SK-N-SH (cell line): ENCODE data around the gene KRT27. TPM values are rescaled to one million over a fixed set of nuclear protein-coding genes. Genes with fewer than 3 reads are reported as not detected.

Experiments
- CTCF ChIA-PET: fragments of 300-600, 350-600 bp; formaldehyde crosslinking; extraction: SDS; loops from one replicate; lab custom pipeline; 2021; lab: Yijun Ruan, JAX
- POLR2A ChIA-PET: fragments of 350-600 bp; sonication (Branson Sonifier 250); formaldehyde crosslinking; extraction: SDS; loops from one replicate; lab custom pipeline; 2020; ENCODE audit warnings: antibody characterized with exemption, inconsistent platforms; lab: Yijun Ruan, JAX
- DNase-seq: peaks from one replicate; pipeline ENCODE4 v3.0.0; 2012
- H2AFZ ChIP-seq: fragments of 200-600 bp; sonication (generic); 2 replicates; pipeline ENCODE4 v1.8.1; 2016; ENCODE audit warnings: antibody characterized with exemption, mild to moderate bottlenecking, low read depth
- H3F3A ChIP-seq: fragments of 200-600 bp; sonication (generic); replicated peaks from 2 replicates; pipeline ENCODE3; 2016; ENCODE audit warnings: antibody characterized with exemption, mild to moderate bottlenecking; ENCODE audit not compliant: insufficient read depth
- H3K27ac ChIP-seq, 2 experiments: fragments of 200-500 bp in 1 of 2; fragments of 200-600 bp in 1 of 2; sonication (Bioruptor generic) in 1 of 2; sonication (generic), shearing (Covaris generic) in 1 of 2; 2 replicates each; pipeline versions ENCODE4 v1.5.1 to v1.6.1; 2014 to 2016; ENCODE audit warnings: low read depth in 2 of 2, inconsistent platforms in 1 of 2, low read length in 1 of 2, mild to moderate bottlenecking in 1 of 2, mixed read lengths in 1 of 2
- H3K27me3 ChIP-seq: fragments of 200-600 bp; sonication (generic), shearing (Covaris generic); 2 replicates; pipeline ENCODE4 v1.6.1; 2016; ENCODE audit warnings: mixed run types; ENCODE audit not compliant: insufficient read depth
- H3K36me3 ChIP-seq, 2 experiments: fragments of 200-500 bp in 1 of 2; fragments of 200-600 bp in 1 of 2; sonication (Bioruptor generic) in 1 of 2; sonication (generic) in 1 of 2; replicated peaks in 1 of 2; 2 replicates each; pipeline versions ENCODE3 to v1.5.1; 2014 to 2016; ENCODE audit warnings: low read length in 1 of 2, mild to moderate bottlenecking in 1 of 2; ENCODE audit not compliant: insufficient read depth in 2 of 2, control insufficient read depth in 1 of 2
- H3K4me1 ChIP-seq, 2 experiments: fragments of 200-500 bp in 1 of 2; fragments of 200-600 bp in 1 of 2; sonication (Bioruptor generic) in 1 of 2; sonication (generic), shearing (Covaris generic) in 1 of 2; 2 replicates each; pipeline versions ENCODE4 v1.5.1 to v1.6.1; 2014 to 2016; ENCODE audit warnings: low read depth in 1 of 2, low read length in 1 of 2, mixed run types in 1 of 2; ENCODE audit not compliant: insufficient read depth in 2 of 2, control insufficient read depth in 1 of 2
- H3K4me2 ChIP-seq: fragments of 200-600 bp; sonication (generic), shearing (Covaris generic); 2 replicates; pipeline ENCODE4 v1.6.1; 2017; ENCODE audit warnings: mixed run types
- H3K4me3 ChIP-seq, 2 experiments: fragments of 200-500 bp in 1 of 2; fragments of 200-600 bp in 1 of 2; sonication (Bioruptor generic) in 1 of 2; sonication (generic), shearing (Covaris generic) in 1 of 2; 2 replicates each; pipeline versions ENCODE4 v1.5.1 to v1.8.1; 2014 to 2016; ENCODE audit warnings: low read depth in 2 of 2, inconsistent platforms in 1 of 2, low read length in 1 of 2, mild to moderate bottlenecking in 1 of 2, mixed read lengths in 1 of 2, moderate library complexity in 1 of 2
- H3K79me2 ChIP-seq: fragments of 200-600 bp; sonication (generic); 2 replicates; pipeline ENCODE4 v1.8.1; 2017; ENCODE audit warnings: mild to moderate bottlenecking; ENCODE audit not compliant: insufficient read depth
- H3K9ac ChIP-seq: fragments of 200-600 bp; sonication (generic); 2 replicates; pipeline ENCODE4 v1.6.1; 2017; ENCODE audit warnings: mixed run types
- H3K9me2 ChIP-seq: fragments of 200-600 bp; sonication (generic); 2 replicates; pipeline ENCODE4 v1.6.1; 2017; ENCODE audit warnings: mixed run types
- H3K9me3 ChIP-seq: fragments of 200-600 bp; sonication (generic); 2 replicates; pipeline ENCODE4 v1.6.1; 2017; ENCODE audit warnings: mixed run types, mild to moderate bottlenecking, moderate library complexity
- H4K20me1 ChIP-seq: fragments of 200-600 bp; sonication (generic); 2 replicates; pipeline ENCODE4 v1.6.1; 2017; ENCODE audit warnings: mild to moderate bottlenecking, mixed run types; ENCODE audit not compliant: insufficient read depth
- CHD2 ChIP-seq: fragments of 150-350 bp; IDR thresholded peaks from 2 replicates; pipeline ENCODE4 v1.6.1; 2018; ENCODE audit warnings: low read length; ENCODE audit not compliant: partially characterized antibody
- EP300 ChIP-seq, 2 experiments: IDR thresholded peaks; 2 replicates each; pipeline versions ENCODE4 v1.4.0 to v1.6.1; 2012; ENCODE audit warnings: borderline replicate concordance in 1 of 2, low read depth in 1 of 2, low read length in 1 of 2
- FOXJ3 ChIP-seq: sonication (generic); formaldehyde crosslinking; IDR thresholded peaks from 2 replicates; pipeline ENCODE4 v1.5.1; 2020; ENCODE audit warnings: mild to moderate bottlenecking, missing genetic modification reagents
- MXI1 ChIP-seq: IDR thresholded peaks from 2 replicates; pipeline ENCODE4 v1.6.1; 2012; ENCODE audit warnings: mild to moderate bottlenecking, low read depth, low read length, improper control_type of control experiment
- NRF1 ChIP-seq: IDR thresholded peaks from 2 replicates; pipeline ENCODE4 v1.6.1; 2012; ENCODE audit warnings: low read depth, mild to moderate bottlenecking, low read length
- PBX3 ChIP-seq: IDR thresholded peaks from 2 replicates; pipeline ENCODE4; 2012
- RCOR1 ChIP-seq: fragments of 150-350 bp; IDR thresholded peaks from 2 replicates; pipeline ENCODE4 v1.6.1; 2017; ENCODE audit warnings: antibody characterized with exemption, low read length
- SIN3A ChIP-seq: IDR thresholded peaks from 2 replicates; pipeline ENCODE4 v1.6.1; 2012; ENCODE audit warnings: low read depth, mild to moderate bottlenecking, low read length, moderate library complexity, borderline replicate concordance
- TCF12 ChIP-seq: IDR thresholded peaks from 2 replicates; pipeline ENCODE4 v1.4.0; 2012
- TEAD4 ChIP-seq: IDR thresholded peaks from 2 replicates; pipeline ENCODE4 v1.4.0; 2012; ENCODE audit warnings: mild to moderate bottlenecking, borderline replicate concordance; ENCODE audit not compliant: insufficient read depth
- WGBS: methylation state at CpG from one replicate; pipeline ENCODE4 v1.1.6; 2017; ENCODE audit warnings: low lambda C conversion rate; 5-methylcytosine and 5-hydroxymethylcytosine counted together
- polyA plus RNA-seq, 3 experiments: library from polyadenylated mRNA; depleted of rRNA; stranded (reverse); fragments of >200 nt; gene quantifications; 2 replicates each; pipeline ENCODE4 v1.2.3, GENCODE V29; 2012
- TF ChIP-seq, protein P1 (sequence below): IDR thresholded peaks from 2 replicates; pipeline ENCODE4 v1.4.0; 2012; ENCODE audit warnings: low read depth, borderline replicate concordance
- TF ChIP-seq, protein P2 (sequence below): fragments of 150-350 bp; IDR thresholded peaks from 2 replicates; pipeline ENCODE4 v1.6.1; 2016; ENCODE audit warnings: mild to moderate bottlenecking, low read depth, low read length

KRT27 gene
- polyA plus RNA-seq, 1 of the 3 experiments (the other 2 are of a cell fraction), result not detected

GRCh38 chr17:40738553-40738952, 43.8 kb downstream of the KRT27 start:
- no peak overlapping the region for H3K4me3 ChIP-seq
- H3K36me3 ChIP-seq, result no peaks in the 10 kb centered on the region
- no peak overlapping the region for H3K9ac ChIP-seq
- H3K79me2 ChIP-seq, result no peaks in the 10 kb centered on the region
- no peaks in the 10 kb centered on the region for H3K9me2 ChIP-seq
- no peaks in the 10 kb centered on the region for H3K4me1 ChIP-seq
- no peak overlapping the region for H3K4me2 ChIP-seq
- no peak overlapping the region for H3K27ac ChIP-seq
- WGBS, result 2% methylated on average over 4 of the region's 4 CpGs
- no peaks in the 10 kb centered on the region for H3F3A ChIP-seq
- no peaks in the 10 kb centered on the region for H3K9me3 ChIP-seq
- ChIA-PET CTCF (no interaction called here), POLR2A (no interaction called here)
- peaks cover 36% of the 10 kb centered on the region; the same call in 1 of the 2 replicates for H3K27me3 ChIP-seq
- TF ChIP-seq MXI1 (no peak), TEAD4 (no peak), EP300 (IDR thresholded peaks at IDR 0.05; ENCODE audit: borderline replicate concordance in 1 of 2, low read depth in 1 of 2, low read length in 1 of 2) (no peak), RCOR1 (no peak), FOXJ3 (CRISPR knock-in tag) (no peak), TCF12 (no peak)
- TF ChIP-seq, protein P1, sequence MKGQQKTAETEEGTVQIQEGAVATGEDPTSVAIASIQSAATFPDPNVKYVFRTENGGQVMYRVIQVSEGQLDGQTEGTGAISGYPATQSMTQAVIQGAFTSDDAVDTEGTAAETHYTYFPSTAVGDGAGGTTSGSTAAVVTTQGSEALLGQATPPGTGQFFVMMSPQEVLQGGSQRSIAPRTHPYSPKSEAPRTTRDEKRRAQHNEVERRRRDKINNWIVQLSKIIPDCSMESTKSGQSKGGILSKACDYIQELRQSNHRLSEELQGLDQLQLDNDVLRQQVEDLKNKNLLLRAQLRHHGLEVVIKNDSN, result no peak
- TF ChIP-seq, protein P2, sequence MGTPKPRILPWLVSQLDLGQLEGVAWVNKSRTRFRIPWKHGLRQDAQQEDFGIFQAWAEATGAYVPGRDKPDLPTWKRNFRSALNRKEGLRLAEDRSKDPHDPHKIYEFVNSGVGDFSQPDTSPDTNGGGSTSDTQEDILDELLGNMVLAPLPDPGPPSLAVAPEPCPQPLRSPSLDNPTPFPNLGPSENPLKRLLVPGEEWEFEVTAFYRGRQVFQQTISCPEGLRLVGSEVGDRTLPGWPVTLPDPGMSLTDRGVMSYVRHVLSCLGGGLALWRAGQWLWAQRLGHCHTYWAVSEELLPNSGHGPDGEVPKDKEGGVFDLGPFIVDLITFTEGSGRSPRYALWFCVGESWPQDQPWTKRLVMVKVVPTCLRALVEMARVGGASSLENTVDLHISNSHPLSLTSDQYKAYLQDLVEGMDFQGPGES, result no peak
- no peaks in the 10 kb centered on the region for H4K20me1 ChIP-seq
- no peak overlapping the region for H2AFZ ChIP-seq
- no peak for DNase-seq

GRCh38 chr17:40735016-40735415, 47.3 kb downstream of the KRT27 start:
- CTCF ChIA-PET, result interaction anchor here (1.2 kb wide), 1 partner anchor 9 kb away, joined by 4 read pairs; no protein-coding TSS in a partner anchor
- H3K79me2 ChIP-seq, result no peaks in the 10 kb centered on the region
- H3K27me3 ChIP-seq, result peaks cover 54% of the 10 kb centered on the region; the same call in 1 of the 2 replicates
- H3K9me2 ChIP-seq, result no peaks in the 10 kb centered on the region
- H3K9me3 ChIP-seq, result no peaks in the 10 kb centered on the region
- no peak overlapping the region for H2AFZ ChIP-seq
- H3K27ac ChIP-seq, result no peak overlapping the region
- no peaks in the 10 kb centered on the region for H3F3A ChIP-seq
- no peaks in the 10 kb centered on the region for H4K20me1 ChIP-seq
- H3K4me1 ChIP-seq, result no peaks in the 10 kb centered on the region
- H3K4me3 ChIP-seq, result no peak overlapping the region
- no peak overlapping the region for H3K9ac ChIP-seq
- POLR2A ChIA-PET, result no interaction called here
- H3K36me3 ChIP-seq, result no peaks in the 10 kb centered on the region
- no peak for DNase-seq
- 13% methylated on average over 1 of the region's 1 CpG for WGBS
- no peak for TF ChIP-seq SIN3A
- TF ChIP-seq TCF12, result no peak
- no peak for TF ChIP-seq NRF1
- TF ChIP-seq, protein P2, result no peak
- TF ChIP-seq MXI1, result no peak
- no peak for TF ChIP-seq RCOR1
- TF ChIP-seq CHD2, result no peak
- TF ChIP-seq PBX3, result no peak
- no peak overlapping the region for H3K4me2 ChIP-seq
